GM19099 (cell line): ENCODE results near the gene SEMA3B.

Experiments used
- POLR2A ChIP-seq: IDR thresholded peaks from 3 replicates; pipeline ENCODE4 v1.6.1; 2011; ENCODE audit warnings: low read depth; ENCODE audit not compliant: insufficient read length; ENCODE audit errors: extremely low read depth

The SEMA3B gene

DNA sequence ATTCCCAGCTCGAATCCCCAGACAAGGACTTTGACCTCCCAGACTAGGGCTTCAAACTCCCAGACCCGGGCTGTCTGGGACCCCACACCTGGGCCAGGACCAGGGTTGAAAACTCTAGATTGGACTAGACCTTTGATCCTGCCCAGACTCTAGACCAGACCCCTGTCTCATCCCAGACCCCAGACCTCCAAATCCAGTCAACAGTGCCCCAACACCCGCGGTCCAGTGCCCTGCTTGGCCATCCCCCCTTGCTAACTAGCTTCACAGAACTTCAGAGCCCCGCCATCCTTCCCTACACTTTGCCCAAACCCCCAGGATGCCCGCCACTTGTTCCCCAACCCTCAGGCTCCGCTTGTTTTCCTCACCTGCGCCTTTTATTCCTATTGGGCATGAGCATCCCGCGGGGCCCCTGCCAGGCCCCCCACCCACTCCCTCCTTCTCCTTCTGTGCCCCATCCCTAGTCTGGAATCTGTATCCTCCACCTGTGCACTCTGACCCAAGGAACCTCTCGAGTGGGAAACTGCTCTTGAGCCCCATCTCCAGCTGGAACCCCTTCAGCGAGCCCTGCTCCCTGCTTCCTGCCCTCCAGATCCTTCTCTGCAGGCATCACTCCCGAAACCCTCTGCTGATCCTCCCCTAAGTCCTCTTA is 32.3 kb upstream of the SEMA3B start:
- no peak for TF ChIP-seq POLR2A

DNA sequence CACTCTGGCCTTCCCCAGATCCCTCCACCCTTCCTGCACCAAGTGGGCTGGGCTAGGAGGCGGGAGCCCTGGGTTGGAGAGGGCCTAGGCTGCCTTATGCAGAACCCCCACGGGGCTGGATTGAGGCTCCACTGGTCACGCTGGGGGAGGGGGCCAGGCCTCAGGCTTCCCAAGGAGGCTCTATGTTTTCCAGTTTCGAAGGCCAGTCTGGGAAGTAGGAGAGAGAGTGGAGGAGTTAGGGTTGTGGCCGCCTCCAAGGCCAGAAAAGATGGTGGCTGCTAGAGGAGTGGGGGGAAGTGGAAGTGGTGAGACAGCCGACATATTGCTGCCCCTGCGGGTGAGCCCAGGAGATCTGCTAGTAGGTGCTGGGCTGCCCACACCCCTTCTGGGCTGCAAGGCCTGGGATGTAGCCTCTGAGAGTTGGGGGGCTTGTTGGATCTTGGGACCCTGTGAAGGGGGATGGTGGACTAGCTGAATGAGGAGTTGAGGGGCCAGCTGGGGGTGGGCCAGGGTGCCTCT is 31.8 kb upstream of the SEMA3B start:
- no peak for TF ChIP-seq POLR2A

DNA sequence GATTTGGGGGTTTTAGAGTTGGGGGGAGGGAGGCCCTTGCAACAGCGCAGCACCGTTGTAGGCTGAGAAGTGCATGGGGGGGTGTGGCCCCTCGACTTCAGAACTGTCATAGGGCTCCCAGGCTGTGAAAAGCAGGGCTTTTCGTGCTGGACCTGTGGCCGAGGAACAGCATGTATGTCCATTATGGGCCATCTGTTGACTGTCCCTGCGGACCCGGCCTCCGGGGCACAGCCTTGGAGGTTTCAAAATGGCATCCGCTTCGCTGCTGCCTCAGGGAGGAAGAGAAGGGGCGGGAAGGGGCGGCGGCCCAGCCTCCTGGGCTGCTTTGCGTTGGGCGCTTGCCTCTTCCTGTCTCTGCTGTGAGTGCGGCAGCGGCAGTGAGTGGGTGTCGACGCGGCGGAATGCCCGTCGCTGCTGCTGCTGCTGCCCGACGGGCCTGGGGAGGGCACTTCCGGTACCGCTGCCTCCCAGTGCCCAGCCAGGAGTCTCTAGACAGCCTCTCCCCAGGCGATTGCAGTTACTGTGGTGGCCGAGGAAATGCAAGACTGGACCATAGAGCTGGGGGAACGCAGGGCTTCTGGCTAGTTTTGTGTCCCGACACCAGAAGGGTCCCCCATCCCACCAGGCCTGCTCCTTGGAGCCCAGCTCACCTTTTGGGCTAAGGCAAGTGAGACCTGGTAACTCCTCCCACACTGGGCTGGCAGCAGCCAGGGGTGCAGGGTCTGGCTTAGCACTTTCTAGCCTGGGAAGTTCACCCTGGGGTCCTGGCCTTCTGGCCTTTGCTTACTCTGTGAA is 31.0 kb upstream of the SEMA3B start:
- TF ChIP-seq POLR2A: peak; percentile 71

DNA sequence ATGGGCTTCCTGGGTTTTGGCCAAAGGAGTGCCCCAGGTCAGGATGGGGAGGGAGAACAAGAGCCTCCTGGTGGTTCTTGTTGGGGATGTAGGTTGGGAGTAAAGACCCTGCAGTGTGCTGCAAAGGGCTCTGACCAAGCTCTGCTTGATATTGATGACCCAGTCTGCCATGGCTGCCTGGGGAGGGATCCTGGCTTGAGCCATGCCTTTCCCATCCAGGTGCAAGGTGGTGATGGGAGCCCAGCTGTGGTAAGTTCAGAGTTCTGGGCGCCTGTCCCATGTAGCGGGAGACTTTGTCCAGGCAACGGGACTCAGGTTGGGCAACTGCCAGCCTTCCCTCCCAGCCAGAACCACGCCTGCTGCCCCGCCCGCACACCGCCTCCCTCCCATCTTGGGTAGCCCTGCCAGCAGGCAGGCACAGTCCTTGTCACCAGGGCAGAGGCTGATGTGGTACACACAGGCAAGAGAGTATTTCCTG is 30.4 kb upstream of the SEMA3B start:
- no peak for TF ChIP-seq POLR2A

DNA sequence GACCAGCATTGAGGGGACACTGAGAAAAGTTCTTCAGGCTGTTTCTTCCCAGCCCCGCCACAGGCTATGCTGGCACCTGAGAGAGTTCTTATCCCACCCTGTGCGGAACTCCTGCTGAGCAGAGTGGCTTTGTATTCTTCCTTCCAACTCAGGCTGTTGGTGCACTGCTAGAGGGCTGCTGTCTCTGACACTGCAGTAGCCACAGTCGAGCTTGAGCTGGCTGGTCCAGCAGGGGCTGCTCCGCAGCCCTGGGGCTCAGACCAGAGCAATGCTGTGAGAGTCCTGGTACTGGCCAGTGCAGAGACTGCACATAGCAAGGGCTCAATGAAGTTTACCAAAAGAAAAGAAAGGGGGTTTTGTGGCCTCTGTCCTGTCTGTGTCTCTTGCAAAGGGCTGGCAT is 29.3 kb upstream of the SEMA3B start:
- TF ChIP-seq POLR2A: no peak

DNA sequence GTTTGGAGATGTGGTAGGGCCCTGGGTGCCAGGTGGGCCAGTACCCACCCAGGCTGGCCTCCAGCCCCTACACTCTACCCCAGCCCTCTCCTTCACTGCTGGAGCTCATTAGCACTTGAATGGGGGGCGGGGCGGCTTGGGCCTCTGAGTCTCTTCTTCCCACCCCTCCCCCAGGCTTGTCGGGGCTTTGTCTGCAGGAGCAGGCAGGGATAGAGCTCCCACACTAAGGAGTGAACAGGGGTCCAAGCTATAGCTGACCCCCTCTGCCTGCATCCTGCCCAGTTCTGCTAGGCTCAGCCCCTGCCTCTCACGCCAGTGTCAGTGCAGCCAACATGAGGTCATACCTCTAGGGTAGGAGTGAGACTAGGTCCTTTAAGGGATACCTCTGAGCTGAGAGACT is 27.8 kb upstream of the SEMA3B start:
- TF ChIP-seq POLR2A: no peak

DNA sequence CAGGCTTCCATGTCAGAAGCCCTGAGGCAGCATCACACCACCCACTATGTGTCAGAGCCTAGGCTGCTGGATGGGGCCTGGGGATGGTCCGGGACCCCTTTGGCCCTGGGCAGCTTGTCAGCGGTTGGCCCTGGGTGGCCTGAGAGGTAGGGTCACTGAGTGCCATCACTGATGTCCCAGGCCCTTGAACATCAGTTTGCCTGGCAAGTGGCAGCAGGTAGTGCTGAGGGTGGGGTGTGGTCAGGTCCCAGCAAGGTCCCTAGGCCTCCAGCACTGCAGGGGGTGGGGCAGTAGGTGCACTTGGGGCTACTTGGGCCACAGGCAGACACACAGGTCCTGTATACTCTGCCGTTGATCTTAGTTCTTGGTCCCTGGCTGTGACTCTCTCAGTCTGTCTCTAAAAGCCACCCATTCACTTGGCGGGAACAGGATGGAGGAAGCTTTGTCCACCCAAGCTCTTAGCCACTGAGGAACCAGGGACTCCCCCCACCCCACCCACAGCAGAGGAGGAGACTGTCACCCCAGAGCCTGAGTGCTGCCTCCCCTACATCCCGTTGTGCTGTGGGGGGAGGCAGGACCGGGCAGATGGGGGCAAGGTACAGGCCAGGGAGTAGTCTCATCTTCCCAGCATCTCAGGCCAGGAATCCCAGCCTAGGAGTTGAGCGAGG is 27.1 kb upstream of the SEMA3B start:
- TF ChIP-seq POLR2A: no peak

DNA sequence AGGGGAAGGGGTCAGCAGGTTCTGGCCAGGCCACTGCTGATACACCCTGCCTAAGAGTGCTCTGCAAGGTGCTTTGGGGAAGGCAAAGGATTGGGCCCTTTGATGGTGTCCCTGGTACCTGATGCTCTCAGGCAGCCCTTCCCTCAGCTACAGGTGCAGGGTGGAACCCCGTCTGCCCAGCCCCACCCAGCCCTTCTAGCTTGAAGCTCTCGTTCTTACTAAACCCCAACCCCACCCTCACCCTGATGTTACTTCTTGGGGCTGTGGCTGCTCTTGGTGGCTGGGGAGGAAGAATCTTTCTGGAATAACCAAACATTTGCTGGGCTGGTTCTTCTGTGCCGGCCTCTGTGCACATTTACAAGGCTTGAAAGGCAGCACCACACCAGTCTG is 26.6 kb upstream of the SEMA3B start:
- TF ChIP-seq POLR2A: no peak

DNA sequence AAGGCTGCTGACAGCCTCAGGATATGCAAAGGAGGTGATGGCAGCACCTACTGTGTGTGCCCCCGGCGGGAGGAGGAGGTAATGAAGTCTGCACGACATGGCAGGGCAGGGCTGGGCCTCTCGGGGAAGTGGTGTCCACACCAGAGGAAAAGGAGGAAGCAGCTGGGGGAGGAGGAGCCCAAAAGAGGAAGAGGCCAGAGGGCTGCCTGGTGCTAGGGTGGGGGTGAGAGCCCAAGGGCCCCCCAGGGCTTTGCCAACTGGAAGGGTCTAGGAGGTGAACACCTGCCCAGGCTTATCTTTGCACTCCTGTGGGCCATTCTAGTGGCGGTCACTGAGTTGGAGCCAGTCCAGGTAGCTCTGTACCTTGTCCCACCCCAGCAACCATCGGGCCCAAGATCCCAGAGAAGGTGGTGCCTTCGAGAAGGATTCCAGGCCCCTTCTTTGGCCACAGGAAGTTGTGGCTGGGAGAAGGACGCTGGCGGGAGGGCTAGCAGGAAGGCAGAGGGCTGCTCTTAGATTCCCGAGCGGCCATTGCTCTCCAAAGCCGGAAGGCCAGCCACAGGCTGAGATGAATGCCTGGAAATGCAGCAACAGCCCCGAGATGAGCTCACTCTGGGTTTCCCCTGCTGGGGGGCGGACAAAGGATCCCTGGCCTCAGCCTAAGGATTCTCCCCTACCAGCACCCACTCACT is 25.9 kb upstream of the SEMA3B start:
- no peak for TF ChIP-seq POLR2A

DNA sequence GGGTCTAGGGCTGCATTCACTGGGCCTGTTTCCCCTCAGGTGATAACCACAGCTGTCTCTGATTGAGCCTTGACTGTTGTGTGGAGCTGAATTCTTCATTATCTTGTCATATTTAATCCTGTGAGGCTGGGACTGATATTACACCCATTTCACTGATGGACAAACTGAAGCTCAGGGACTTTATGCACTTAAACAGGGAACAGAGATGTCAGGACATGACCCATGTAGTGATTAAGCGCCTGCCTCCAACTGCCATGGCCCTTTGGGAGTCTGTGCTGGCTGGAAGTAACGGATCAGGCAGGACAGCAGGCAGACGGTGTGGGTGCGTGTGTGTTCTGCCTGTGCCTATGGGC is 25.4 kb upstream of the SEMA3B start:
- no peak for TF ChIP-seq POLR2A

DNA sequence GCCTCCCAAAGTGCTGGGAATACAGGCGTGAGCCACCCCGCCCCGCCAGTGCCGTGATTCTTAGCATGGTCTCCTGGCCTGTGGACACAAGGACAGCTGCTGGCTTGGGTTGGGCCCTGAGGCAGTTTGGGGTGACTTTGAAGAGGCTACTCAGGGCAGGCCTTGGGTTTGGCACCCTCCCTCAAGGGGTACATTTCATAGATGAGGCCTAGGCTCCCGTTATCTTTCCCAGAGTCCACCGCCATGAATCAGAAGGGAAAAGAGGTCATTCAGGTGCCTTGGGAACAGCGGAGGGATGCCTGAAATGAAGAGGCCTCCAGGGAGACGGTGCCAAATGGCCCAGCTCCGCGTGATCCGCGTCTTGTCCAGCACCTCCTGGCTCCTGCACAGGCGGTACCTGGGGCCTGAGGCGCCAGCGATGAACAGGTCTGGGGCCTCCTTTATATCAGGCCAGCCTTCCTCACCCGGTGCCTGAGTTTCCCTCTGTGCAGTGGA is 23.6 kb upstream of the SEMA3B start:
- TF ChIP-seq POLR2A: no peak

DNA sequence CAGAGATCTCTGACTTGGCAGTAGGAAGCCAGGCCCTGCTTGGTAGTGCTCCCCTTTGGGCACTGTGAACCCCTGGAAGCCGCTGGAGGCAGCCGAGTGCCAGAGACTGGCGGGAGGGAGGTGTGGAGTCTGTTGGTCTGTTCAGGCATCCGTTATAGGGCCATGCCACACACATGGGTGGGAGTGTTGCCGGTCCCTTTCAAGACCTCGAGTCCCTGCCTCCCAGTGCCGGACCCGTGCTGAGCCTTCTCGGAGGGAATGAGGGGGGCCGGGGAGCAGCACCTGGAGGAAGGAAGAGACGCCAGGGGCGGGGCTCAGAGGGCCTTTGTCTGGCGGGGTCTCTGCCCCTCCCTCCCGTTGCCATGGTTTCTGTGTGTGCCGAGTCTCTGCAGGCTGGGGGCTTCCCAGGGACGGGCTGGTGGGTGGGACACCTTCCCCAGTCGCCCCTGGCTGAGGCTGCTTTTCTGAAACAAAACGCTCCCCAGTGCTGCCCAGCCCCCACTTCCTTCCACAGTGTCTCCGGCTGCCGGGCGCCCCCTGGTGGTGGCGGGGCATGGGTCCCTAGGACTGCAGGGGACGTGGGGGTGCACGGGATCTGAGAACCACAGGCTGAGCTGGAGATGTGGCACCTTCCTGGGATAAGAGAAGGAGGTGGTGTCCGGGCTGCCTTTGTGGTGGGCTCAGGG is 23.0 kb upstream of the SEMA3B start:
- no peak for TF ChIP-seq POLR2A

DNA sequence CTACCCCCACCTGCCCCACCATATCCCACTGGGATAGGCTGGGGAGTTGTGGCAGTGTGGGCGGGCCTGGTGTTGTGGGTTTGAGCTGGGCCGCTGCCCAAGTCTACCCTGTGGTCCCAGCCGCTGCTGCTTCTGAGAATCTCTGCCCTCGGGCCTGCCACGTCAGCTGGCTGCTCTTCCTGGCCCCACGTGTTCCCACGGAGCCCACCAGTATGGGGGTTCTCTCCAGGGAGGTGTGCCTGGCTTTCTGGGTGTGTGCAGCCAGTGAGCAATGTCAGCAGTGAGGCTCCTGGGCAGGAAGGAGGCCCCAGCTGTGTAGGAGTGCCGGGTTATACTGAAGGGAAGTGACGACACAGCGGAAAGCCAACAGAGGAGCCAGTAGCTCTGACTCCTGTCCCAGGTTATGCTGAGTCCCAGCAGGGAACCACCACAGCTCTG is 22.4 kb upstream of the SEMA3B start:
- no peak for TF ChIP-seq POLR2A

DNA sequence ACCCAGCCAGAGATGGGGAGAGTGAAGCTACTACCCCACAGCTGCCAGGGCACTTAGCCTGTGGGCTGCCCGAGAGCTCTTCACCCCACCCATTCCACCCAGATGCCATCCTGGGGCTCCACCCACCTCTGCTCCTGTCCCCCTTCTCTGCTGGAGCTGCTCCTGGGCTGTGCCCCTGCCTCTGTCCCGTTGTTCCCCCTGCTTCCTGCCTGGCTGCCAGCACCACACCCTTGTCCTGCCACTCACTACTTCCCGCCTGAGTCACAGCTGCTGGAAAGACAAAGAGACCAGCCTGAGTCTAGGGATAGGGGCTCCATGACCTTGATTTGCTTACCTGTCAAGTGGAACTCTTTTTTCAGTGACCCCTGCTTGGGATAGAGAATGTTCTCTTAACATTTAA is 20.6 kb upstream of the SEMA3B start:
- no peak for TF ChIP-seq POLR2A
